HCT116 (cell line): ENCODE results near the gene THPO. TPM values are rescaled to one million over a fixed set of nuclear protein-coding genes. Genes with fewer than 3 reads are reported as not detected.

Experiments used
- ATAC-seq: fragments of 200-7000 bp; cut with Tn5 transposase; 2 replicates; pipeline ENCODE4 v1.9.1; 2020; ENCODE audit warnings: mild to moderate bottlenecking, moderate library complexity
- BruUV-seq: library from RNA; stranded (reverse); fragments of 400-500 nt; replicated peaks from 2 replicates; lab custom pipeline; 2021; lab: Mats Ljungman, UMichigan
- CTCF ChIA-PET: fragments of 300-600 bp; sonication (Branson Sonifier 250); formaldehyde crosslinking; loops from one replicate; lab custom pipeline; 2021; ENCODE audit warnings: antibody characterized with exemption; lab: Charles Lee
- POLR2A ChIA-PET: fragments of 300-600, 350-600 bp; sonication (Branson Sonifier 250); formaldehyde crosslinking; loops from one replicate; lab custom pipeline; 2021; ENCODE audit warnings: antibody characterized with exemption; lab: Charles Lee
- RAD21 ChIA-PET, 2 experiments: fragments of 300-600 bp; sonication (Branson Sonifier 250); formaldehyde crosslinking; loops; one replicate each; lab custom pipeline; 2023; ENCODE audit warnings: low total read pairs in 2 of 2; ENCODE audit not compliant: uncharacterized antibody in 2 of 2, unreplicated experiment in 2 of 2, low non-redundant PET in 1 of 2; lab: Charles Lee
- DNase-seq: peaks from one replicate; pipeline ENCODE4 v3.0.0-alpha.2; 2010; ENCODE audit warnings: low read depth, low spot score
- H2AFZ ChIP-seq: fragments of 200-600 bp; shearing (Covaris generic), sonication (generic); 2 replicates; pipeline ENCODE4 v1.6.1; 2017; ENCODE audit warnings: low read depth, mixed run types, mixed read lengths, antibody characterized with exemption, low read length; ENCODE audit not compliant: poor library complexity, severe bottlenecking
- H3K27ac ChIP-seq: 2 replicates; pipeline ENCODE4 v1.5.1; 2012; ENCODE audit warnings: low read depth, low read length
- H3K27me3 ChIP-seq: fragments of 200-600 bp; sonication (generic); 2 replicates; pipeline ENCODE4 v1.6.1; 2016; ENCODE audit warnings: mixed run types, low read length, mixed read lengths; ENCODE audit not compliant: insufficient read depth
- H3K36me3 ChIP-seq, 2 experiments: fragments of 200-500 bp in 1 of 2; fragments of 200-600 bp in 1 of 2; sonication (Bioruptor generic) in 1 of 2; sonication (generic) in 1 of 2; 2 replicates each; pipeline versions ENCODE4 v1.5.1 to v1.6.1; 2014 to 2016; ENCODE audit warnings: low read length in 2 of 2, inconsistent platforms in 1 of 2, mixed read lengths in 1 of 2, mixed run types in 1 of 2; ENCODE audit not compliant: insufficient read depth in 2 of 2, control insufficient read depth in 1 of 2
- H3K4me1 ChIP-seq, 2 experiments: fragments of 200-600 bp in 1 of 2; sonication (generic) in 1 of 2; 2 replicates each; pipeline versions ENCODE4 v1.5.1 to v1.6.1; 2012 to 2017; ENCODE audit warnings: low read length in 2 of 2, inconsistent platforms in 1 of 2, mild to moderate bottlenecking in 1 of 2, mixed read lengths in 1 of 2, mixed run types in 1 of 2, moderate library complexity in 1 of 2; ENCODE audit not compliant: insufficient read depth in 2 of 2, control insufficient read depth in 1 of 2
- H3K4me2 ChIP-seq: fragments of 200-600 bp; sonication (generic); 2 replicates; pipeline ENCODE4 v1.6.1; 2017; ENCODE audit warnings: mixed run types, low read length, mixed read lengths
- H3K4me3 ChIP-seq, 2 experiments: fragments of 200-600 bp in 1 of 2; sonication (generic) in 1 of 2; replicated peaks in 1 of 2; 2 replicates each; pipeline ENCODE4 v1.5.1; 2011 to 2016; ENCODE audit warnings: low read length in 2 of 2, control low read depth in 1 of 2, low read depth in 1 of 2, mild to moderate bottlenecking in 1 of 2, mixed read lengths in 1 of 2, mixed run types in 1 of 2
- H3K79me2 ChIP-seq: fragments of 200-600 bp; sonication (generic); 2 replicates; pipeline ENCODE4 v1.6.1; 2017; ENCODE audit warnings: mild to moderate bottlenecking, mixed run types, low read length, moderate library complexity, mixed read lengths; ENCODE audit not compliant: insufficient read depth
- H3K9ac ChIP-seq: fragments of 200-600 bp; sonication (generic); 2 replicates; pipeline ENCODE4 v1.6.1; 2016; ENCODE audit warnings: low read length, mixed read lengths
- H3K9me2 ChIP-seq: fragments of 200-600 bp; sonication (generic), shearing (Covaris generic); 2 replicates; pipeline ENCODE4 v1.6.1; 2017; ENCODE audit warnings: mixed run types, mild to moderate bottlenecking, moderate library complexity; ENCODE audit not compliant: insufficient read depth
- H3K9me3 ChIP-seq, 2 experiments: fragments of 200-500 bp in 1 of 2; fragments of 200-600 bp in 1 of 2; sonication (Bioruptor generic) in 1 of 2; sonication (generic) in 1 of 2; 2 replicates each; pipeline ENCODE4 v1.6.1; 2014 to 2017; ENCODE audit warnings: low read length in 2 of 2, mixed read lengths in 2 of 2, inconsistent platforms in 1 of 2, low read depth in 1 of 2, mild to moderate bottlenecking in 1 of 2, mixed run types in 1 of 2, moderate library complexity in 1 of 2; ENCODE audit not compliant: control insufficient read depth in 1 of 2, insufficient read depth in 1 of 2
- H4K20me1 ChIP-seq: fragments of 200-600 bp; sonication (generic), shearing (Covaris generic); 2 replicates; pipeline ENCODE4 v1.6.1; 2017; ENCODE audit warnings: mixed run types, mild to moderate bottlenecking, moderate library complexity; ENCODE audit not compliant: insufficient read depth
- EGR1 ChIP-seq: IDR thresholded peaks from 2 replicates; pipeline ENCODE4 v1.6.1; 2012; ENCODE audit warnings: low read depth
- EZH2 ChIP-seq: fragments of 200-600 bp; sonication (generic); IDR thresholded peaks from 2 replicates; pipeline ENCODE4 v1.6.1; 2017; ENCODE audit warnings: antibody characterized with exemption, mixed run types
- EZH2phosphoT487 ChIP-seq: fragments of 200-600 bp; IDR thresholded peaks from 2 replicates; pipeline ENCODE4 v1.6.1; 2018; ENCODE audit warnings: antibody characterized with exemption, borderline replicate concordance
- FOSL1 ChIP-seq: IDR thresholded peaks from 2 replicates; pipeline ENCODE4 v1.6.1; 2012; ENCODE audit warnings: low read depth
- POLR2A ChIP-seq: IDR thresholded peaks from 2 replicates; pipeline ENCODE4 v1.7.0; 2011; ENCODE audit warnings: borderline replicate concordance; ENCODE audit not compliant: insufficient read depth, insufficient read length; ENCODE audit errors: extremely low read depth
- RAD21 ChIP-seq: IDR thresholded peaks from 2 replicates; pipeline ENCODE4 v1.6.1; 2012; ENCODE audit warnings: low read depth, mild to moderate bottlenecking
- SIN3A ChIP-seq: IDR thresholded peaks from 2 replicates; pipeline ENCODE4 v1.6.1; 2012; ENCODE audit warnings: low read depth
- intact Hi-C: fragments of 100-400 bp; cut with micrococcal nuclease; formaldehyde crosslinking; loops from 2 replicates; pipeline ENCODE4 v1.10.0; 2022
- total RNA-seq: library from RNA; stranded (reverse); gene quantifications from one replicate; pipeline ENCODE4 v1.2.1, GENCODE V29; 2021; ENCODE audit not compliant: unreplicated experiment
- TF ChIP-seq, protein P1 (sequence below): IDR thresholded peaks from 2 replicates; pipeline ENCODE4 v1.6.1; 2011; ENCODE audit warnings: mild to moderate bottlenecking, low read length, moderate library complexity; ENCODE audit not compliant: insufficient replicate concordance; ENCODE audit errors: extremely low read depth
- TF ChIP-seq, protein P2 (sequence below): IDR thresholded peaks from 2 replicates; pipeline ENCODE4 v1.6.1; 2012; ENCODE audit warnings: low read depth
- TF ChIP-seq, protein P3 (sequence below): IDR thresholded peaks from 2 replicates; pipeline ENCODE4 v1.6.1; 2012
- TF ChIP-seq, protein P4 (sequence below): IDR thresholded peaks from 2 replicates; pipeline ENCODE4 v1.6.1; 2012

THPO gene
- total RNA-seq, 1 experiment from 2014 or later: not detected

DNA sequence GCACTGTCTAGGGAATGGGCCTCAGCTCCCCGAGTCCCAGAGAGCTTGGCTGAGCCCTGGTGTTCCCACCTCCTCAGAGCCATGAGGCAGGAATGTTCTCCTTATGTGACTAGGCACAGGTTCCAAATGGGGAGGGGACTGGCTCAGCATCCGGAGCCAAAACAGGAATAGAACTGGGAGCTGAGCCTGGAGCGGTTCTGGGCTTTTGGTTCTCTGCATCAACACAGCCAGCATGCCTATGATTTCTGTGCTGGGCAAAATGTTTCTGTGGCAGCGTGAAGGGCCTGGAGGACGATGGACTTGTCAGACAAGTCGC, 40.6 kb downstream of the THPO start, which contains the start of gene FAM131A:
FAM131A (plus strand) TSS at position 202 of the 316 bp plus-strand sequence; CDS start at position 233, 31 bp downstream.
- TF ChIP-seq, protein P1, sequence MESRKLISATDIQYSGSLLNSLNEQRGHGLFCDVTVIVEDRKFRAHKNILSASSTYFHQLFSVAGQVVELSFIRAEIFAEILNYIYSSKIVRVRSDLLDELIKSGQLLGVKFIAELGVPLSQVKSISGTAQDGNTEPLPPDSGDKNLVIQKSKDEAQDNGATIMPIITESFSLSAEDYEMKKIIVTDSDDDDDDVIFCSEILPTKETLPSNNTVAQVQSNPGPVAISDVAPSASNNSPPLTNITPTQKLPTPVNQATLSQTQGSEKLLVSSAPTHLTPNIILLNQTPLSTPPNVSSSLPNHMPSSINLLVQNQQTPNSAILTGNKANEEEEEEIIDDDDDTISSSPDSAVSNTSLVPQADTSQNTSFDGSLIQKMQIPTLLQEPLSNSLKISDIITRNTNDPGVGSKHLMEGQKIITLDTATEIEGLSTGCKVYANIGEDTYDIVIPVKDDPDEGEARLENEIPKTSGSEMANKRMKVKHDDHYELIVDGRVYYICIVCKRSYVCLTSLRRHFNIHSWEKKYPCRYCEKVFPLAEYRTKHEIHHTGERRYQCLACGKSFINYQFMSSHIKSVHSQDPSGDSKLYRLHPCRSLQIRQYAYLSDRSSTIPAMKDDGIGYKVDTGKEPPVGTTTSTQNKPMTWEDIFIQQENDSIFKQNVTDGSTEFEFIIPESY: no peak
- ChIA-PET POLR2A (interaction anchor here (0.7 to 1.7 kb wide), 2 partner anchors 8 to 25 kb away, joined by 3 to 5 read pairs; no protein-coding TSS in a partner anchor), CTCF (interaction anchor here (1.3 to 1.5 kb wide), 2 partner anchors 8 to 203 kb away, joined by 4 to 7 read pairs; no protein-coding TSS in a partner anchor), RAD21 (no interaction called here)
- Histone ChIP-seq H3K9ac (peak within 1 kb of the TSS; percentile 83), H3K9me2 (no peaks in the 10 kb centered on the region), H3K79me2 (peaks cover 34% of the 10 kb centered on the region; the same call in 1 of the 2 replicates), H2AFZ (no peak within 1 kb of the TSS), H3K36me3 (peaks cover 19 to 26% of the 10 kb centered on the region in 2 experiments), H3K4me1 (peaks cover 2 to 51% of the 10 kb centered on the region in 2 experiments; a peak in 3 of 4 replicates), H3K27me3 (no peaks in the 10 kb centered on the region), H3K4me2 (peak within 1 kb of the TSS; percentile 90), H3K27ac (peak within 1 kb of the TSS; percentile 85), H3K4me3 (peak within 1 kb of the TSS; percentile 73), H3K9me3 (no peaks in the 10 kb centered on the region), H4K20me1 (peaks cover 22% of the 10 kb centered on the region; the same call in 1 of the 2 replicates)
- intact Hi-C loops: no loop called here
- BruUV-seq: no TSS peak
- ATAC-seq (no peak), DNase-seq (no peak)

DNA sequence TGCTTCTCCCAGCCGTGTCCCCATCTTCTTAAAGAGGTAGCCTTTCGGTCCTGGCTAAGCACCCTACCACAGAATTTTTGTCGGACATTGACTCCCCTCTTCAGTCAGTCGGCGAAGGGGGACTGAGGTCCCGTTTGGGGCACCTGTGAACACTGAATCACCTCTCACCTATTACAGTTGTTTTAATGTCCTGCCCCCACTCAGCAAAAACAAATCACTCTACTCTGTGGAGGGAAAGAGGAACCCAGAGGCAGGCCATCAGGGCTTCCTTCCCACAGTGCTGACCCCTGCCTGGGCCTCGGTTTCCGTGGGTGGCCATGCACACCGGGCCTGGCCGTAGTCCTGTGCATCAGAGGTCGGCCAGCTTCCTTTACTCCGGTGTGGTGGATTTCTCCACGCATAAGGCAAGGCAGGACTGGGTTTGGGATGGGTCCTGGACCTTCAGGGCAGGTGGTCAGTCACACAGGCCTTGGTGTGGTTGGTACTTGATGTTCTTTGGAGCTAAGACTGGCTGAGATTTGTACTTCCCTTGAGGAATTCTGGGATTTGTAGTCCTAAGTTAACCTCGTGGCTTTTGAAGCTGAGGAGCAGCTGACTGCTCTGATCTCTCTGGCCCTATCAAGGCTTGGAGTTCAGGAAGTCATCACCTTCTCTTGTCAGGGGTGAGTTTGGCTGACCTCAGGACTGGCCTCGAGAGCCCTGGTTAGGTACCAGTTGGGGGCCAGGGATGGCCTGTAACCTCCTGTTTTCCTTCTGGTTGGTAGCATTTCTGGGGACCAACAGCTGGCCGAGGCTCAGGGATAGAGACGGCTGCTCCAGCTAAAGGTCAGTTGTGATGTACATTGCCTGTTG, 41.2 kb downstream of the THPO start:
- no peak for DNase-seq
- intact Hi-C loops: no loop called here
- POLR2A ChIA-PET: interaction anchor here (0.7 to 1.7 kb wide), 2 partner anchors 9 to 26 kb away, joined by 3 to 5 read pairs; no protein-coding TSS in a partner anchor
- TF ChIP-seq FOSL1: no peak
- no peak for TF ChIP-seq SIN3A
- no peak; the same call in 1 of the 2 replicates for TF ChIP-seq EGR1
- TF ChIP-seq, protein P2, sequence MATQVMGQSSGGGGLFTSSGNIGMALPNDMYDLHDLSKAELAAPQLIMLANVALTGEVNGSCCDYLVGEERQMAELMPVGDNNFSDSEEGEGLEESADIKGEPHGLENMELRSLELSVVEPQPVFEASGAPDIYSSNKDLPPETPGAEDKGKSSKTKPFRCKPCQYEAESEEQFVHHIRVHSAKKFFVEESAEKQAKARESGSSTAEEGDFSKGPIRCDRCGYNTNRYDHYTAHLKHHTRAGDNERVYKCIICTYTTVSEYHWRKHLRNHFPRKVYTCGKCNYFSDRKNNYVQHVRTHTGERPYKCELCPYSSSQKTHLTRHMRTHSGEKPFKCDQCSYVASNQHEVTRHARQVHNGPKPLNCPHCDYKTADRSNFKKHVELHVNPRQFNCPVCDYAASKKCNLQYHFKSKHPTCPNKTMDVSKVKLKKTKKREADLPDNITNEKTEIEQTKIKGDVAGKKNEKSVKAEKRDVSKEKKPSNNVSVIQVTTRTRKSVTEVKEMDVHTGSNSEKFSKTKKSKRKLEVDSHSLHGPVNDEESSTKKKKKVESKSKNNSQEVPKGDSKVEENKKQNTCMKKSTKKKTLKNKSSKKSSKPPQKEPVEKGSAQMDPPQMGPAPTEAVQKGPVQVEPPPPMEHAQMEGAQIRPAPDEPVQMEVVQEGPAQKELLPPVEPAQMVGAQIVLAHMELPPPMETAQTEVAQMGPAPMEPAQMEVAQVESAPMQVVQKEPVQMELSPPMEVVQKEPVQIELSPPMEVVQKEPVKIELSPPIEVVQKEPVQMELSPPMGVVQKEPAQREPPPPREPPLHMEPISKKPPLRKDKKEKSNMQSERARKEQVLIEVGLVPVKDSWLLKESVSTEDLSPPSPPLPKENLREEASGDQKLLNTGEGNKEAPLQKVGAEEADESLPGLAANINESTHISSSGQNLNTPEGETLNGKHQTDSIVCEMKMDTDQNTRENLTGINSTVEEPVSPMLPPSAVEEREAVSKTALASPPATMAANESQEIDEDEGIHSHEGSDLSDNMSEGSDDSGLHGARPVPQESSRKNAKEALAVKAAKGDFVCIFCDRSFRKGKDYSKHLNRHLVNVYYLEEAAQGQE: no peak
- TF ChIP-seq EZH2phosphoT487: no peak
- TF ChIP-seq RAD21: no peak
- no peak for TF ChIP-seq EZH2
- no peak for TF ChIP-seq POLR2A
- TF ChIP-seq, protein P3, sequence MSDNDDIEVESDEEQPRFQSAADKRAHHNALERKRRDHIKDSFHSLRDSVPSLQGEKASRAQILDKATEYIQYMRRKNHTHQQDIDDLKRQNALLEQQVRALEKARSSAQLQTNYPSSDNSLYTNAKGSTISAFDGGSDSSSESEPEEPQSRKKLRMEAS: peak; percentile 52
- TF ChIP-seq, protein P4, sequence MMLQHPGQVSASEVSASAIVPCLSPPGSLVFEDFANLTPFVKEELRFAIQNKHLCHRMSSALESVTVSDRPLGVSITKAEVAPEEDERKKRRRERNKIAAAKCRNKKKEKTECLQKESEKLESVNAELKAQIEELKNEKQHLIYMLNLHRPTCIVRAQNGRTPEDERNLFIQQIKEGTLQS: no peak

More for the DNA sequence above, 41.2 kb downstream of the THPO start:
- peaks cover 40% of the 10 kb centered on the region; the same call in 1 of the 2 replicates for H3K79me2 ChIP-seq
- TSS peak; percentile 33 for BruUV-seq
- H3K9ac ChIP-seq: peak overlapping the region; percentile 83
- H3K36me3 ChIP-seq: peaks cover 21 to 32% of the 10 kb centered on the region in 2 experiments
- no peak overlapping the region for H2AFZ ChIP-seq
- no peaks in the 10 kb centered on the region for H3K9me3 ChIP-seq
- peaks cover 24% of the 10 kb centered on the region; the same call in 1 of the 2 replicates for H4K20me1 ChIP-seq
- RAD21 ChIA-PET: no interaction called here
- H3K27me3 ChIP-seq: no peaks in the 10 kb centered on the region
- peak overlapping the region; percentile 85 for H3K27ac ChIP-seq
- CTCF ChIA-PET: interaction anchor here (1.3 to 1.5 kb wide), 2 partner anchors 9 to 204 kb away, joined by 4 to 7 read pairs; no protein-coding TSS in a partner anchor
- peak overlapping the region; percentile 90 for H3K4me2 ChIP-seq
- peak overlapping the region; percentile 73 for H3K4me3 ChIP-seq
- no peaks in the 10 kb centered on the region for H3K9me2 ChIP-seq
- ATAC-seq: peak; percentile 12
- H3K4me1 ChIP-seq: peaks cover 2 to 57% of the 10 kb centered on the region in 2 experiments; a peak in 3 of 4 replicates
